Panc1 (cell line): ENCODE results near the gene NMRAL1. TPM values are rescaled to one million over a fixed set of nuclear protein-coding genes. Genes with fewer than 3 reads are reported as not detected.

ENCODE experiments used
- ATAC-seq: fragments of 200-7000 bp; cut with Tn5 transposase; 2 replicates; pipeline ENCODE4 v1.9.1; 2020; ENCODE audit warnings: mild to moderate bottlenecking, moderate library complexity
- BruUV-seq: library from RNA; stranded (reverse); fragments of 400-500 nt; replicated peaks from 2 replicates; lab custom pipeline; 2021; lab: Mats Ljungman, UMichigan
- CTCF ChIA-PET: fragments of 300-600 bp; sonication (Branson Sonifier 250); formaldehyde crosslinking; loops from one replicate; lab custom pipeline; 2022; ENCODE audit warnings: antibody characterized with exemption; lab: Charles Lee
- POLR2A ChIA-PET: fragments of 300-600 bp; sonication (Branson Sonifier 250); formaldehyde crosslinking; loops from one replicate; lab custom pipeline; 2022; ENCODE audit warnings: antibody characterized with exemption; lab: Charles Lee
- DNase-seq: peaks from one replicate; pipeline ENCODE4 v3.0.0-alpha.2; 2010; ENCODE audit warnings: low read depth, low spot score
- H3K27ac ChIP-seq: 2 replicates; pipeline ENCODE4 v1.5.1; 2011; ENCODE audit warnings: mild to moderate bottlenecking, low read length, inconsistent platforms
- H3K27me3 ChIP-seq: fragments of 200-500 bp; sonication (Bioruptor generic); 2 replicates; pipeline ENCODE4 v1.6.0; 2014; ENCODE audit warnings: low read length, inconsistent platforms; ENCODE audit not compliant: control insufficient read depth, insufficient read depth
- H3K36me3 ChIP-seq: fragments of 200-500 bp; sonication (Bioruptor generic); 2 replicates; pipeline ENCODE4 v1.5.1; 2014; ENCODE audit warnings: inconsistent platforms, mild to moderate bottlenecking, low read length, moderate library complexity; ENCODE audit not compliant: control insufficient read depth, insufficient read depth
- H3K4me1 ChIP-seq: 2 replicates; pipeline ENCODE4 v1.5.1; 2011; ENCODE audit warnings: inconsistent platforms, mild to moderate bottlenecking, low read length, moderate library complexity; ENCODE audit not compliant: control insufficient read depth, insufficient read depth
- H3K4me3 ChIP-seq, 2 experiments: 2 replicates each; pipeline ENCODE4 v1.5.1; 2011 to 2012; ENCODE audit warnings: low read depth in 2 of 2, low read length in 2 of 2, mild to moderate bottlenecking in 2 of 2, inconsistent platforms in 1 of 2, moderate library complexity in 1 of 2
- H3K9me3 ChIP-seq: fragments of 200-500 bp; sonication (Bioruptor generic); 2 replicates; pipeline ENCODE4 v1.5.1; 2014; ENCODE audit warnings: low read depth, mild to moderate bottlenecking, inconsistent platforms, low read length, moderate library complexity; ENCODE audit not compliant: control insufficient read depth, insufficient read depth
- POLR2AphosphoS5 ChIP-seq: IDR thresholded peaks from 2 replicates; pipeline ENCODE4 v1.6.1; 2012; ENCODE audit warnings: mild to moderate bottlenecking, low read depth, low read length, moderate library complexity
- SIN3A ChIP-seq: IDR thresholded peaks from 2 replicates; pipeline ENCODE4 v1.6.1; 2012; ENCODE audit warnings: low read depth, mild to moderate bottlenecking, low read length, moderate library complexity, borderline replicate concordance; ENCODE audit not compliant: insufficient read depth
- TCF7L2 ChIP-seq: IDR thresholded peaks from 2 replicates; pipeline ENCODE4 v1.6.1; 2011; ENCODE audit warnings: mild to moderate bottlenecking, low read depth, low read length, inconsistent platforms
- in situ Hi-C: cut with HindIII; loops from 2 replicates; pipeline ENCODE4 v1.10.0; 2016; ENCODE audit warnings: low sequenced_read_pairs, low pct_unique_long_range_greater_than_20kb
- intact Hi-C: fragments of 100-400 bp; cut with micrococcal nuclease; formaldehyde crosslinking; loops from one replicate; pipeline ENCODE4 v1.10.0; 2022; ENCODE audit not compliant: unreplicated experiment
- total RNA-seq: library from RNA; stranded (reverse); gene quantifications from one replicate; pipeline ENCODE4 v1.2.1, GENCODE V29; 2021; ENCODE audit not compliant: unreplicated experiment
- TF ChIP-seq, protein P1 (sequence below): fragments of 450-650 bp; IDR thresholded peaks from 2 replicates; pipeline ENCODE4 v1.5.1; 2017; ENCODE audit warnings: mild to moderate bottlenecking
- TF ChIP-seq, protein P2 (sequence below), 2 experiments: IDR thresholded peaks; 2 replicates each; pipeline ENCODE4 v1.6.1; 2011 to 2012; ENCODE audit warnings: low read depth in 2 of 2, control low read depth in 1 of 2, low read length in 1 of 2, mild to moderate bottlenecking in 1 of 2, moderate library complexity in 1 of 2; ENCODE audit not compliant: insufficient read depth in 1 of 2

The NMRAL1 gene
- total RNA-seq, 1 experiment from 2014 or later: 109 TPM

DNA sequence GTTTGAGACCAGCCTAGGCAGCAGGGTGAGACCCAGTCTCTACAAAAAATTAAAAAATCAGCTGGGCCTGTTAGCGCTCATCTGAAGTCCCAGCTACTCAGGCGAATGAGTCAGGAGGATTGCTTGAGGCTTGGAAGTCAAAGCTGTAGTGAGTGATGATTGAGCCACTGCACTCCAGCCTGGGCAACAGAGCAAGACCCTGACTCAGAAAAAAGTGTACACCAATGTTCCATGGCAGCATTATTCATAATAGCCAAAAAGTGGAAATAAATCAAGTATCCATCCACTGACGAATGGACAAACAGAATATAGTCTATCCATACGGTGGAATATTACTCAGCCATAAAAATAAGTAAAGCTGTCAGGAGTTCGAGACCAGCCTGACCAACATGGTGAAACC, 2.6 kb downstream of the NMRAL1 start:
- in situ Hi-C loops: no loop called here
- peaks cover under 1% of the 10 kb centered on the region; the same call in 1 of the 2 replicates for H3K36me3 ChIP-seq
- DNase-seq: no peak
- no TSS peak for BruUV-seq
- intact Hi-C loops: no loop called here
- no peaks in the 10 kb centered on the region for H3K27me3 ChIP-seq
- H3K9me3 ChIP-seq: no peaks in the 10 kb centered on the region
- POLR2A ChIA-PET: no interaction called here
- no peak for ATAC-seq
- H3K4me3 ChIP-seq: no peak overlapping the region
- peaks cover 12% of the 10 kb centered on the region for H3K4me1 ChIP-seq
- no peak for TF ChIP-seq SIN3A
- no peak for TF ChIP-seq POLR2AphosphoS5
- TF ChIP-seq, protein P1, sequence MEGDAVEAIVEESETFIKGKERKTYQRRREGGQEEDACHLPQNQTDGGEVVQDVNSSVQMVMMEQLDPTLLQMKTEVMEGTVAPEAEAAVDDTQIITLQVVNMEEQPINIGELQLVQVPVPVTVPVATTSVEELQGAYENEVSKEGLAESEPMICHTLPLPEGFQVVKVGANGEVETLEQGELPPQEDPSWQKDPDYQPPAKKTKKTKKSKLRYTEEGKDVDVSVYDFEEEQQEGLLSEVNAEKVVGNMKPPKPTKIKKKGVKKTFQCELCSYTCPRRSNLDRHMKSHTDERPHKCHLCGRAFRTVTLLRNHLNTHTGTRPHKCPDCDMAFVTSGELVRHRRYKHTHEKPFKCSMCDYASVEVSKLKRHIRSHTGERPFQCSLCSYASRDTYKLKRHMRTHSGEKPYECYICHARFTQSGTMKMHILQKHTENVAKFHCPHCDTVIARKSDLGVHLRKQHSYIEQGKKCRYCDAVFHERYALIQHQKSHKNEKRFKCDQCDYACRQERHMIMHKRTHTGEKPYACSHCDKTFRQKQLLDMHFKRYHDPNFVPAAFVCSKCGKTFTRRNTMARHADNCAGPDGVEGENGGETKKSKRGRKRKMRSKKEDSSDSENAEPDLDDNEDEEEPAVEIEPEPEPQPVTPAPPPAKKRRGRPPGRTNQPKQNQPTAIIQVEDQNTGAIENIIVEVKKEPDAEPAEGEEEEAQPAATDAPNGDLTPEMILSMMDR: no peak
- TF ChIP-seq TCF7L2: no peak
- TF ChIP-seq, protein P2, sequence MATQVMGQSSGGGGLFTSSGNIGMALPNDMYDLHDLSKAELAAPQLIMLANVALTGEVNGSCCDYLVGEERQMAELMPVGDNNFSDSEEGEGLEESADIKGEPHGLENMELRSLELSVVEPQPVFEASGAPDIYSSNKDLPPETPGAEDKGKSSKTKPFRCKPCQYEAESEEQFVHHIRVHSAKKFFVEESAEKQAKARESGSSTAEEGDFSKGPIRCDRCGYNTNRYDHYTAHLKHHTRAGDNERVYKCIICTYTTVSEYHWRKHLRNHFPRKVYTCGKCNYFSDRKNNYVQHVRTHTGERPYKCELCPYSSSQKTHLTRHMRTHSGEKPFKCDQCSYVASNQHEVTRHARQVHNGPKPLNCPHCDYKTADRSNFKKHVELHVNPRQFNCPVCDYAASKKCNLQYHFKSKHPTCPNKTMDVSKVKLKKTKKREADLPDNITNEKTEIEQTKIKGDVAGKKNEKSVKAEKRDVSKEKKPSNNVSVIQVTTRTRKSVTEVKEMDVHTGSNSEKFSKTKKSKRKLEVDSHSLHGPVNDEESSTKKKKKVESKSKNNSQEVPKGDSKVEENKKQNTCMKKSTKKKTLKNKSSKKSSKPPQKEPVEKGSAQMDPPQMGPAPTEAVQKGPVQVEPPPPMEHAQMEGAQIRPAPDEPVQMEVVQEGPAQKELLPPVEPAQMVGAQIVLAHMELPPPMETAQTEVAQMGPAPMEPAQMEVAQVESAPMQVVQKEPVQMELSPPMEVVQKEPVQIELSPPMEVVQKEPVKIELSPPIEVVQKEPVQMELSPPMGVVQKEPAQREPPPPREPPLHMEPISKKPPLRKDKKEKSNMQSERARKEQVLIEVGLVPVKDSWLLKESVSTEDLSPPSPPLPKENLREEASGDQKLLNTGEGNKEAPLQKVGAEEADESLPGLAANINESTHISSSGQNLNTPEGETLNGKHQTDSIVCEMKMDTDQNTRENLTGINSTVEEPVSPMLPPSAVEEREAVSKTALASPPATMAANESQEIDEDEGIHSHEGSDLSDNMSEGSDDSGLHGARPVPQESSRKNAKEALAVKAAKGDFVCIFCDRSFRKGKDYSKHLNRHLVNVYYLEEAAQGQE (IDR thresholded peaks at IDR 0.05; ENCODE audit: insufficient read depth in 1 of 2, low read depth in 2 of 2, low read length in 1 of 2): no peak
- no peak overlapping the region for H3K27ac ChIP-seq
- CTCF ChIA-PET: no interaction called here

DNA sequence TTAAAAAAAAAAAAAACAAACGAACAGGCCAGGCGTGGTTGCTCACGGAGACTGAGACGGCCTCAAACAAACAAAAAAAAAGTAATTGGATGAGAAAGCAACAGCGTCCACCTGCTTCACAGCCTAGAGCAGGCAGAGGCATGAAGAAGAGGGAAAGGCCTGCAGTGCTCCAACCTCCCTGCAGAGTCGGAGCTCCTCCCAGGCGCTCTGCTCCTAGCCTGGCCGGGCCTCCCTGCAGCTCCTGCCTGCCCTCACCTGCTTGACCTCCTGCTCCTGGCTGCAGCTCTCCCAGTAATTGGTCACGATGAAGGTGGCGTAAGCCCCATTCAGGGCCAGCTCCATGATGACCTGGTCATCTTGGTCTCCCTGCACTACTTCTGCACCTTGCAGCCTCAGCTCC, 5.5 kb downstream of the NMRAL1 start:
- CTCF ChIA-PET: no interaction called here
- H3K36me3 ChIP-seq: peaks cover 2% of the 10 kb centered on the region; the same call in 1 of the 2 replicates

More for the DNA sequence above, 5.5 kb downstream of the NMRAL1 start:
- ATAC-seq (no peak), DNase-seq (no peak)
- intact Hi-C loops: no loop called here
- no peak overlapping the region for H3K27ac ChIP-seq
- peaks cover 5% of the 10 kb centered on the region; the same call in 1 of the 2 replicates for H3K4me1 ChIP-seq
- no peak overlapping the region for H3K4me3 ChIP-seq
- in situ Hi-C loops: no loop called here
- no peaks in the 10 kb centered on the region for H3K9me3 ChIP-seq
- POLR2A ChIA-PET: no interaction called here
- no TSS peak for BruUV-seq
- no peaks in the 10 kb centered on the region for H3K27me3 ChIP-seq
- no peak for TF ChIP-seq POLR2AphosphoS5
- TF ChIP-seq, protein P2 (IDR thresholded peaks at IDR 0.05; ENCODE audit: insufficient read depth in 1 of 2, low read depth in 2 of 2, low read length in 1 of 2): no peak
- no peak for TF ChIP-seq TCF7L2
- TF ChIP-seq, protein P1: no peak
- no peak for TF ChIP-seq SIN3A
